CD4-positive, alpha-beta T cell (primary cell): ENCODE results near the gene PLD2. TPM values are rescaled to one million over a fixed set of nuclear protein-coding genes. Genes with fewer than 3 reads are reported as not detected.

Experiments
- ATAC-seq: fragments of 200-7000 bp; cut with Tn5 transposase; one replicate; pipeline ENCODE4 v1.10.0; 2022; ENCODE audit warnings: mild to moderate bottlenecking; ENCODE audit not compliant: poor library complexity
- CTCF ChIA-PET: fragments of 350-600 bp; sonication (Branson Sonifier 250); formaldehyde crosslinking; loops from one replicate; lab custom pipeline; 2021; ENCODE audit warnings: antibody characterized with exemption, inconsistent platforms; lab: Charles Lee
- POLR2A ChIA-PET: fragments of 350-600 bp; sonication (Branson Sonifier 250); formaldehyde crosslinking; loops from one replicate; lab custom pipeline; 2021; ENCODE audit warnings: antibody characterized with exemption, inconsistent platforms; lab: Charles Lee
- DNase-seq, 14 experiments: peaks; one replicate each; pipeline ENCODE4 v3.0.0-alpha.2; 2013 to 2020; ENCODE audit warnings: mixed read lengths in 2 of 14
- H3K27ac ChIP-seq, 2 donors: one replicate each; pipeline versions ENCODE4 v1.5.1 to v1.7.0; 2013; ENCODE audit warnings: low read length in 2 of 2, low read depth in 1 of 2, mild to moderate bottlenecking in 1 of 2
- H3K27me3 ChIP-seq, 2 experiments: 1 replicate in 1 of 2; 2 replicates in 1 of 2; pipeline versions ENCODE4 v1.6.1 to v1.7.0; 2013; ENCODE audit warnings: low read length in 2 of 2, control low read depth in 1 of 2, mild to moderate bottlenecking in 1 of 2, moderate library complexity in 1 of 2; ENCODE audit not compliant: insufficient read depth in 2 of 2, control insufficient read depth in 1 of 2
- H3K36me3 ChIP-seq: one replicate; pipeline ENCODE4 v1.6.1; 2013; ENCODE audit warnings: low read length, control low read depth; ENCODE audit not compliant: insufficient read depth
- H3K4me1 ChIP-seq: one replicate; pipeline ENCODE4 v1.6.1; 2013; ENCODE audit warnings: low read length, control low read depth; ENCODE audit not compliant: insufficient read depth
- H3K4me3 ChIP-seq: one replicate; pipeline ENCODE4 v1.5.1; 2013; ENCODE audit warnings: mild to moderate bottlenecking, low read length, moderate library complexity
- H3K9me3 ChIP-seq, 2 experiments: 1 replicate in 1 of 2; 2 replicates in 1 of 2; pipeline versions ENCODE4 v1.6.1 to v1.7.0; 2013; ENCODE audit warnings: low read length in 2 of 2, mild to moderate bottlenecking in 2 of 2, control low read depth in 1 of 2, moderate library complexity in 1 of 2; ENCODE audit not compliant: control insufficient read depth in 1 of 2, insufficient read depth in 1 of 2
- H3K27ac Mint-ChIP-seq: one replicate; pipeline ENCODE4 v1.8.0; 2020; ENCODE audit warnings: mixed read lengths
- H3K27me3 Mint-ChIP-seq: one replicate; pipeline ENCODE4 v1.8.0; 2021; ENCODE audit warnings: mixed read lengths
- H3K36me3 Mint-ChIP-seq: one replicate; pipeline ENCODE4 v1.8.0; 2021; ENCODE audit warnings: low read depth, mixed read lengths
- H3K4me1 Mint-ChIP-seq: one replicate; pipeline ENCODE4 v1.8.0; 2021; ENCODE audit warnings: low read depth, mixed read lengths
- H3K4me3 Mint-ChIP-seq: one replicate; pipeline ENCODE4 v1.8.0; 2020; ENCODE audit warnings: mild to moderate bottlenecking, mixed read lengths
- H3K9me3 Mint-ChIP-seq: one replicate; pipeline ENCODE4 v1.8.0; 2020; ENCODE audit warnings: mixed read lengths
- CTCF ChIP-seq: fragments of 200-600 bp; IDR thresholded peaks from one replicate; pipeline ENCODE4 v1.8.0; 2022; ENCODE audit warnings: antibody characterized with exemption, mild to moderate bottlenecking
- intact Hi-C, 2 experiments: fragments of 100-400 bp; cut with DNase I in 1 of 2; cut with micrococcal nuclease in 1 of 2; formaldehyde crosslinking; loops; one replicate each; pipeline versions ENCODE4 v1.15.1 to v1.9.0; 2023 to 2025; cut with DNase I, micrococcal nuclease
- total RNA-seq, 174 experiments: library from RNA in 2 of 174; stranded (reverse) in 2 of 174; gene quantifications; one replicate each; pipeline ENCODE4 v1.2.3 and lab custom pipeline; 2021 to 2026

PLD2 gene
- total RNA-seq, 2 experiments from 2014 or later: 10.2 to 10.7 TPM

DNA sequence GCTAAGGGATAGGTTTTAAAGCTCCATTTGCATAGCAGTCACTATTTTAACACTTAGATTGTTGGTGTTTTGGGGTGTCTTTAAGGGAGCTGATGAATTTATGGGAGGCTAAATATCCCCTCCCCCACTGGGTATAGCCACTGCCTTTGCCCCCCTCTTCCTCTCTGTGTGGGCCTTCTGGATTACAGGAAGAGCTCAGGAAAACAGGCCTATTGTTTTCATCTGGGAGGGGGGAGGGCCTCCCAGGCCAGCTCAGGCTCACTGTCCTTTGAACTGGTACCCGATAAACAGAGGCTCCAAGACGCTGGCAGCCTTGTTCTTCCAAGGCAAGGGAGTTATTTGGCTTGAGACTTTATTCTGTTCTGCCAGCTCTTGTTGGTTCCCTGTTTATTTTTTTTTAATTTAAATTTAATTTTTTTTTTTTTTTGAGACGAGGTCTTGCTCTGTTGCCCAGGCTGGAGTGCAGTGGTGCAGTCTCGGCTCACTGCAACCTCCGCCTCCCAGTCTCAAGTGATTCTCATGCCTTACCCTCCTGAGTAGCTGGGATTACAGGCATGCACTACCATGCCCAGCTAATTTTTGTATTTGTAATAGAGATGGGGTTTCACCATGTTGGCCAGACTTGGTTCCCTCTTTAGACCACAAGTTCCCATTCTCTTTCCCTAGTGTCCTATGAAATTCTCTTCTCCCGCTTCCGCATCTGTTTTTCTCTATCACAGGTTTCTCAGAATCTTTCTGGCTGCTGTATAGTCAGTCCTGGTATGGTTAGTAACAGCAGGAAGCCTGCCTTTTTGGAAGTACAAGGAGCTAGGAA, 51.3 kb downstream of the PLD2 start:
- DNase-seq (no peak), ATAC-seq (no peak)
- Mint-ChIP-seq H3K36me3 (peaks cover 47% of the 10 kb centered on the region), H3K4me1 (peaks cover 35% of the 10 kb centered on the region), H3K4me3 (no peak overlapping the region), H3K27ac (no peak overlapping the region), H3K9me3 (no peaks in the 10 kb centered on the region), H3K27me3 (no peaks in the 10 kb centered on the region)
- Histone ChIP-seq H3K4me3 (no peak overlapping the region), H3K9me3 (peaks cover 0 to under 1% of the 10 kb centered on the region in 2 experiments), H3K27ac (no peak overlapping the region), H3K4me1 (peaks cover 15% of the 10 kb centered on the region), H3K27me3 (no peaks in the 10 kb centered on the region), H3K36me3 (peaks cover 38% of the 10 kb centered on the region)
- ChIA-PET POLR2A (interaction anchor here (0.6 to 1.2 kb wide), 3 partner anchors 23 to 110 kb away, joined by 3 read pairs; no protein-coding TSS in a partner anchor), CTCF (no interaction called here)
- TF ChIP-seq CTCF: no peak
- intact Hi-C loops: no loop called here

- Mint-ChIP-seq H3K27ac (no peak overlapping the region), H3K4me3 (no peak overlapping the region), H3K36me3 (peaks cover 41% of the 10 kb centered on the region), H3K4me1 (peaks cover 35% of the 10 kb centered on the region), H3K27me3 (no peaks in the 10 kb centered on the region), H3K9me3 (no peaks in the 10 kb centered on the region)
- ChIA-PET POLR2A (interaction anchor here (0.6 to 1.2 kb wide), 3 partner anchors 24 to 111 kb away, joined by 3 read pairs; no protein-coding TSS in a partner anchor), CTCF (no interaction called here)
- intact Hi-C loops: no loop called here
- Histone ChIP-seq H3K27me3 (no peaks in the 10 kb centered on the region), H3K36me3 (peaks cover 36% of the 10 kb centered on the region), H3K9me3 (no peaks in the 10 kb centered on the region), H3K4me3 (no peak overlapping the region), H3K27ac (no peak overlapping the region), H3K4me1 (peaks cover 9% of the 10 kb centered on the region)
- ATAC-seq: no peak
- no peak for DNase-seq
- no peak for TF ChIP-seq CTCF
Measured at GRCh38 chr17:4858882-4859260, 51.9 kb downstream of the PLD2 start.

DNA sequence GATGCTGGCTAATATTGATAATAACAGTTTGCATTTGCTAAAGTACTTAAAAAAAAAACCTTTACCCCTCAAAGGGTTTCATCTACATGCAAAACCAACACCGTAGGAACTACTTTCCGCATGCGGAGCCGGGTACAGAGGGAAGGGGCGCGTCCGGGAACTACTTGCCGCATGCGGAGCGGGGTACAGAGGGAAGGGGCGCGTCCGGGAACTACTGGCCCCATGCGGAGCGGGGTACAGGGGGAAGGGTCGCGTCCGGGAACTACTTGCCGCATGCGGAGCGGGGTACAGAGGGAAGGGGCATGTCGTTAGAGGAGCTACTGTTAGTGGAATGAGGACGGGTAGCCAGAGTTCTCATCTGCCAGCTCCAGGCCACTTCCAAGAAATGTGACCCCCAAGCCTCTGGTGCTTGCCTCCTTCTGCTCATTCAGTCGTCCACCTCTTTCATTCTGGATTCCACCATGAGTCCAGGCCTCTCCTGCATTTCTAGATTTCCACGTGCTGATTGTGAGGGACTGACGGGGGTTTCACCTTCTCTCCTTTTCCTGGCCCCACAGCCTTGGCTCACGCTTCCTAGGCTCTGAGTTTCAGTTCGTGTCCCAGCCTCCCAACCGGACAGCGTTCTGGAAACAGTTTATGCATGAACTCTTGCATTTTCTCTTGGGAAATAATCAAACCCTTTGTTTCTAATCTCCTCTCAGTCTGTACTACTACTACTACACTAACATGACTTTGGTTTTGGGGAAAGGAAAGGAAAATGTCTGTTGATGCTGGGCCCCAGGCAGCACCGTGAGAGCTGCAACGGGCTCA, 53.1 kb downstream of the PLD2 start:
- no peak for ATAC-seq
- no peak for DNase-seq
- H3K4me3 ChIP-seq: no peak overlapping the region
- H3K4me1 ChIP-seq: peaks cover 7% of the 10 kb centered on the region
- Mint-ChIP-seq H3K4me3 (no peak overlapping the region), H3K36me3 (peaks cover 32% of the 10 kb centered on the region), H3K27ac (no peak overlapping the region), H3K9me3 (no peaks in the 10 kb centered on the region), H3K27me3 (no peaks in the 10 kb centered on the region), H3K4me1 (peaks cover 29% of the 10 kb centered on the region)
- ChIA-PET CTCF (no interaction called here), POLR2A (no interaction called here)
- no peaks in the 10 kb centered on the region for H3K9me3 ChIP-seq
- no peaks in the 10 kb centered on the region for H3K27me3 ChIP-seq
- intact Hi-C loops: no loop called here
- peaks cover 33% of the 10 kb centered on the region for H3K36me3 ChIP-seq
- no peak overlapping the region for H3K27ac ChIP-seq
- no peak for TF ChIP-seq CTCF
